Measurements from ENCODE around the gene IDH1.

The IDH1 gene

GRCh38 chr2:208208335-208209085 lies 46.4 kb downstream of the IDH1 start:
- no peak for DNase-seq

- no peak for DNase-seq
These were observed 47.1 kb downstream of the IDH1 start for GRCh38 chr2:208207769-208208168.

GRCh38 chr2:208204166-208204565 lies 50.7 kb downstream of the IDH1 start:
- DNase-seq, result no peak

GRCh38 chr2:208195531-208195930 lies 59.3 kb downstream of the IDH1 start:
- DNase-seq, result no peak

- DNase-seq, result no peak
These were observed 62.1 kb downstream of the IDH1 start for GRCh38 chr2:208192611-208193236.

GRCh38 chr2:208189810-208190503 lies 64.9 kb downstream of the IDH1 start, which contains the start of gene C2orf80:
Gene C2orf80, minus strand, starts transcription at chr2:208190030. Its CDS starts 3,044 bp downstream, at chr2:208186986.
- DNase-seq, result no peak

GRCh38 chr2:208189069-208189809 lies 65.6 kb downstream of the IDH1 start:
- DNase-seq, result no peak

- DNase-seq, result no peak
These were observed 68.0 kb downstream of the IDH1 start for GRCh38 chr2:208186893-208187292.

GRCh38 chr2:208186465-208186864 lies 68.4 kb downstream of the IDH1 start:
- DNase-seq, result no peak

All from stimulated activated CD4-positive, alpha-beta T cell treated with anti-CD3 and anti-CD28 coated beads, Interleukin-4, amount 100 ng/mL, for 1 hour (primary cell).